CD4-positive, alpha-beta T cell treated with Interleukin-17A for 1 hour (primary cell): ENCODE results near the gene POU5F2.

Experiments used
- DNase-seq: peaks from one replicate; pipeline ENCODE4 v3.0.0-alpha.2; 2020

POU5F2 gene

GRCh38 chr5:93715761-93716160, 25.6 kb downstream of the POU5F2 start:
- DNase-seq: no peak

GRCh38 chr5:93715327-93715726, 26.1 kb downstream of the POU5F2 start:
- no peak for DNase-seq

GRCh38 chr5:93708442-93708841, 33.0 kb downstream of the POU5F2 start:
- no peak for DNase-seq

- DNase-seq: no peak
Measured at GRCh38 chr5:93705896-93706295, 35.5 kb downstream of the POU5F2 start.

GRCh38 chr5:93704996-93705395, 36.4 kb downstream of the POU5F2 start:
- DNase-seq: no peak

DNA sequence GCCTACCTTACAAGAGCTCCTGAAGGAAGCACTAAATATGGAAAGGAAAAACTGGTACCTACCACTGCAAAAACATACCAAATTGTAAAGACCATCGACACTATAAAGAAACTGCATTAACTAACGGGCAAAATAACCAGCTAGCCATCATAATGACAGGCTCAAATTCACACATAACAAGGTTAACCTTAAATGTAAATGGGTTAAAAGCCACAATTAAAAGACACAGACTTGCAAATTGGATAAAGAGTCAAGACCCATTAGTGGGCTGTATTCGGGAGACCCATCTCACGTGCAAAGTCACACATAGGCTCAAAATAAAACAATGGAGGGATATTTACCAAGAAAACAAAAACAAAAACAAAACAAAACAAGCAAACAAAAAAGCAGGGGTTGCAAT, 49.4 kb downstream of the POU5F2 start:
- DNase-seq: no peak
